ENCODE data around the gene RNF20.
"Not testable (repeated sequence)": the region's sequence is repeated elsewhere in the genome, so short reads cannot be mapped to it uniquely, and the experiment has no call there.

The RNF20 gene

DNA sequence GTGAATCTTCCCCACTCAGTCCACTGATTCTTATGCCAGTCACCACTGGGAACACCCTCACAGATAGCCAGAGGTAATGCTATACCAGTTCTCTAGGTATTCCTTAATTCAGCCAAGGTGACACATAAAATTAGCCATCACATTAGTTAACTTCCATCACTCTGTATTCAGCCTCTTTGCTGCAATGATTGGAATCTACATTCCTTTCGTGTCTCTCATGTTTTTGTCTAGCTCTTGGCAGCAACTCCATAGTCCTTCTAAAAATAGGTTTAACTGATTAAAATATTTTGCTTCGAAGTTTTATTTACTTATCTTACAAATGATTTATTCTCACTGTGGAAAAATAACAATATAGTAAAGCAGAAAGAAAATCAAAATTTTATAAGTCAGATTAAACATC lies 19.6 kb upstream of the RNF20 start:
- peak; percentile 90 for ATAC-seq
- TF ChIP-seq ISL1 (CRISPR knock-in tag; IDR thresholded peaks at IDR 0.05): peak; percentile 92
- TF ChIP-seq OSR1 (CRISPR knock-in tag; IDR thresholded peaks at IDR 0.05): no peak

DNA sequence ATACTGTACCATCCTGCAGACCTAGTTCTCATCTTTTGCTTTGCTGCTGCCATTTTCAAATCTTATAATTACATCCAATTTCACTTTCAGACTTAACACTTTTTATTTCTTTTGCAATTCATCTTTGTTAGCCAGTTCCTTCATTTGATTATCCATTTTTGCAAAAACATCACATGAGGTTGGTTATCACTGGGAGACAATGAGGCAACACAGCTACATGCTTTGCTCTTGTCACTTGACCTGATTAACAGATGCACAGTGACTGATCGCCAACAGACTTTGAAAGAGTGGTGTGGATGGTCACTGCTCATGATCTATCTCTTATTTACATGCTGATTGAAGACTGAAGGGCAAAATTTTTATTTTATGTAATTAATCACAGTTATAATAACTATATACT lies 17.0 kb upstream of the RNF20 start:
- no peak for TF ChIP-seq RARB (CRISPR knock-in tag; IDR thresholded peaks at IDR 0.05)
- 0 out of 2 replicates have a peak, but pooled peaks have one; percentile 20 for TF ChIP-seq ISL1 (CRISPR knock-in tag; IDR thresholded peaks at IDR 0.05)
- ATAC-seq: no peak

DNA sequence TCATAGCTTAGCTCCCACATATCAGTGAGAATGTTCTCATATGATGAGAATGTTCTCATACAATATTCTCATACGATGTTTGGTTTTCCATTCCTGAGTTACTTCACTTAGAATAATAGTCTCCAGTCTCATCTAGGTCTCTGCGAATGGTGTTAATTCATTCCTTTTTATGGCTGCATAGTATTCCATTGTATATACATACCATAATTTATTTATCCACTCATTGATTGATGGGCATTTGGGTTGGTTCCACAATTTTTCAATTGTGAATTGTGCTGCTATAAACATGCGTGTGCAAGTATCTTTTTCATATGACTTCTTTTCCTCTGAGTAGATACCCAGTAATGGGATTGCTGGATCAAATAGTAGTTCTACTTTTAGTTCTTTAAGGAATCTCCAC lies 15.2 kb upstream of the RNF20 start:
- peak; percentile 93 for TF ChIP-seq ZNF8 (CRISPR knock-in tag; IDR thresholded peaks at IDR 0.05)

DNA sequence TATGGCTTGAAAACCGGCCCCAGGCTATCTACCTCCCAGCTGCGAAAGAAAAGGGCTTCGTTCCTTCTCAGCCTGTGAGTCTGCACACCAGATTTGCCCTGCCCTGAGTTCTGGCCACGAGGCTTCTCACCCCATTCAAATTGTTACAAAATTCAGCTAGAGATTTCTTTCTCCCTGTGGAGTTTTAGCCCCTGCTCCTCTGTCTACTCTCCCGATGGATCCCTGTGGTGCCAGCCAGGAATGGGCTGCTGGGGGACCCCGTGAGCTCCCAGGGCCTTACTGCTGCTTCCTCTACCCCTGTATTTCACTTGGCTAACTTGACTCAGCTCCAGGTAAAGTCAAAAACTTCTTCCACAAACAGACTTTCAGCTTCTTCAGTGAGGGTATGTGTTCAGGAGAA lies 9.3 kb upstream of the RNF20 start:
- no peak for ATAC-seq
- TF ChIP-seq TOX (CRISPR knock-in tag; IDR thresholded peaks at IDR 0.05; ENCODE audit: borderline replicate concordance): no peak
- no peak for TF ChIP-seq ZNF70 (CRISPR knock-in tag; IDR thresholded peaks at IDR 0.05)
- no peak for TF ChIP-seq ZNF8 (CRISPR knock-in tag; IDR thresholded peaks at IDR 0.05)
- no peak for TF ChIP-seq ZFP30 (CRISPR knock-in tag; IDR thresholded peaks at IDR 0.05)
- TF ChIP-seq, protein P1, sequence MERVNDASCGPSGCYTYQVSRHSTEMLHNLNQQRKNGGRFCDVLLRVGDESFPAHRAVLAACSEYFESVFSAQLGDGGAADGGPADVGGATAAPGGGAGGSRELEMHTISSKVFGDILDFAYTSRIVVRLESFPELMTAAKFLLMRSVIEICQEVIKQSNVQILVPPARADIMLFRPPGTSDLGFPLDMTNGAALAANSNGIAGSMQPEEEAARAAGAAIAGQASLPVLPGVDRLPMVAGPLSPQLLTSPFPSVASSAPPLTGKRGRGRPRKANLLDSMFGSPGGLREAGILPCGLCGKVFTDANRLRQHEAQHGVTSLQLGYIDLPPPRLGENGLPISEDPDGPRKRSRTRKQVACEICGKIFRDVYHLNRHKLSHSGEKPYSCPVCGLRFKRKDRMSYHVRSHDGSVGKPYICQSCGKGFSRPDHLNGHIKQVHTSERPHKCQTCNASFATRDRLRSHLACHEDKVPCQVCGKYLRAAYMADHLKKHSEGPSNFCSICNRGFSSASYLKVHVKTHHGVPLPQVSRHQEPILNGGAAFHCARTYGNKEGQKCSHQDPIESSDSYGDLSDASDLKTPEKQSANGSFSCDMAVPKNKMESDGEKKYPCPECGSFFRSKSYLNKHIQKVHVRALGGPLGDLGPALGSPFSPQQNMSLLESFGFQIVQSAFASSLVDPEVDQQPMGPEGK (CRISPR knock-in tag; IDR thresholded peaks at IDR 0.05; ENCODE audit: borderline replicate concordance): no peak
- TF ChIP-seq ZC3H10 (CRISPR knock-in tag; IDR thresholded peaks at IDR 0.05): no peak
- no peak for TF ChIP-seq ZFP3 (CRISPR knock-in tag; IDR thresholded peaks at IDR 0.05)
- TF ChIP-seq PPARA (CRISPR knock-in tag; IDR thresholded peaks at IDR 0.05; ENCODE audit: borderline replicate concordance): no peak
- no peak for TF ChIP-seq CSDC2 (CRISPR knock-in tag; IDR thresholded peaks at IDR 0.05)
- TF ChIP-seq OSR1 (CRISPR knock-in tag; IDR thresholded peaks at IDR 0.05): no peak
- no peak for TF ChIP-seq GLIS3 (CRISPR knock-in tag; IDR thresholded peaks at IDR 0.05)
- TF ChIP-seq BACH2 (CRISPR knock-in tag; IDR thresholded peaks at IDR 0.05; ENCODE audit: borderline replicate concordance): no peak

More for the DNA sequence above, 15.2 kb upstream of the RNF20 start:
- ATAC-seq: not testable (repeated sequence)

DNA sequence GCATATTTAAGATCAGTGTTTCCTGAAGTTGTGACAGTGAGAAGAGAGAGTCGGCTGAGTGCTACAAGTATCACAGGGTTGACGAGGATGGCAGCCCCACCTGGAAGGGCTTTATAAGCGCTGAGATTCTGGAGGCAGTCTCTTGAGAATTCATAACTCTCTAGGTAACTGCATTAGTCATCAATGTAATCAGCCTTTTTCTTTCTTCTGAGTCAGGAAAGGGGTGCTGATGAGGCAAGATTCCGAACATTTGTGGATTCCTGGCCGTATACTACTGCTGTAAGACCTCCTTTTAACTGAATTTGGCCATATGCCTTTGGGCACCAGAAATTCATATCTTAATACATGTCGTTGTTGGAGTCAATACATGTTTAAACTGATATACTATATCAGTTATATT lies 6.6 kb upstream of the RNF20 start:
- no peak for ATAC-seq
- TF ChIP-seq ISL1 (CRISPR knock-in tag; IDR thresholded peaks at IDR 0.05): no peak
- TF ChIP-seq PPARA (CRISPR knock-in tag; IDR thresholded peaks at IDR 0.05; ENCODE audit: borderline replicate concordance): no peak
- TF ChIP-seq, protein P2, sequence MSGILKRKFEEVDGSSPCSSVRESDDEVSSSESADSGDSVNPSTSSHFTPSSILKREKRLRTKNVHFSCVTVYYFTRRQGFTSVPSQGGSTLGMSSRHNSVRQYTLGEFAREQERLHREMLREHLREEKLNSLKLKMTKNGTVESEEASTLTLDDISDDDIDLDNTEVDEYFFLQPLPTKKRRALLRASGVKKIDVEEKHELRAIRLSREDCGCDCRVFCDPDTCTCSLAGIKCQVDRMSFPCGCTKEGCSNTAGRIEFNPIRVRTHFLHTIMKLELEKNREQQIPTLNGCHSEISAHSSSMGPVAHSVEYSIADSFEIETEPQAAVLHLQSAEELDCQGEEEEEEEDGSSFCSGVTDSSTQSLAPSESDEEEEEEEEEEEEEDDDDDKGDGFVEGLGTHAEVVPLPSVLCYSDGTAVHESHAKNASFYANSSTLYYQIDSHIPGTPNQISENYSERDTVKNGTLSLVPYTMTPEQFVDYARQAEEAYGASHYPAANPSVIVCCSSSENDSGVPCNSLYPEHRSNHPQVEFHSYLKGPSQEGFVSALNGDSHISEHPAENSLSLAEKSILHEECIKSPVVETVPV (CRISPR knock-in tag; IDR thresholded peaks at IDR 0.05): no peak
- no peak for TF ChIP-seq TOX (CRISPR knock-in tag; IDR thresholded peaks at IDR 0.05; ENCODE audit: borderline replicate concordance)
- no peak for TF ChIP-seq ZNF565 (CRISPR knock-in tag; conservative IDR thresholded peaks at IDR 0.05; ENCODE audit: low read depth)

DNA sequence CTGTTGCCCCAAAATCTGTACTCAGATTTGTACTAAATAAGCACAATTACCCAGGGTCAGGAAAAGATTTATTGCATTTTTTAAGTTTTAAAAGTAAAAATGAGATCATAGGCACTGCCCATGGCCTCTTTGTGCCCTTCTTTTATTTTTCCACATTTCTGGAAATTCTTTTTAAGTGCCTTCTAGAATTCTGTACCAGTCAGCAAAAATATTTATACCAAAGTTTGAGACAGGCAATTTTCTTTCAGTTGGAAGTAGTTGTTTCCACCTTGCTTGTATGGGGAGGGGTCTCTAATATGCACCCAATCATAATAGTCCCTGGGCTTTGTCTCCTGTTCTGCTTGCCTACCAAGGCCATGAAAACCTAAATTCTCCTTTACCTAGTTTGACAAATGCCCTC lies 5.6 kb upstream of the RNF20 start:
- ATAC-seq: no peak
- TF ChIP-seq SNAI2 (CRISPR knock-in tag; IDR thresholded peaks at IDR 0.05): no peak
- TF ChIP-seq, protein P2 (CRISPR knock-in tag; IDR thresholded peaks at IDR 0.05): no peak
- no peak for TF ChIP-seq PPARA (CRISPR knock-in tag; IDR thresholded peaks at IDR 0.05; ENCODE audit: borderline replicate concordance)
- TF ChIP-seq, protein P3, sequence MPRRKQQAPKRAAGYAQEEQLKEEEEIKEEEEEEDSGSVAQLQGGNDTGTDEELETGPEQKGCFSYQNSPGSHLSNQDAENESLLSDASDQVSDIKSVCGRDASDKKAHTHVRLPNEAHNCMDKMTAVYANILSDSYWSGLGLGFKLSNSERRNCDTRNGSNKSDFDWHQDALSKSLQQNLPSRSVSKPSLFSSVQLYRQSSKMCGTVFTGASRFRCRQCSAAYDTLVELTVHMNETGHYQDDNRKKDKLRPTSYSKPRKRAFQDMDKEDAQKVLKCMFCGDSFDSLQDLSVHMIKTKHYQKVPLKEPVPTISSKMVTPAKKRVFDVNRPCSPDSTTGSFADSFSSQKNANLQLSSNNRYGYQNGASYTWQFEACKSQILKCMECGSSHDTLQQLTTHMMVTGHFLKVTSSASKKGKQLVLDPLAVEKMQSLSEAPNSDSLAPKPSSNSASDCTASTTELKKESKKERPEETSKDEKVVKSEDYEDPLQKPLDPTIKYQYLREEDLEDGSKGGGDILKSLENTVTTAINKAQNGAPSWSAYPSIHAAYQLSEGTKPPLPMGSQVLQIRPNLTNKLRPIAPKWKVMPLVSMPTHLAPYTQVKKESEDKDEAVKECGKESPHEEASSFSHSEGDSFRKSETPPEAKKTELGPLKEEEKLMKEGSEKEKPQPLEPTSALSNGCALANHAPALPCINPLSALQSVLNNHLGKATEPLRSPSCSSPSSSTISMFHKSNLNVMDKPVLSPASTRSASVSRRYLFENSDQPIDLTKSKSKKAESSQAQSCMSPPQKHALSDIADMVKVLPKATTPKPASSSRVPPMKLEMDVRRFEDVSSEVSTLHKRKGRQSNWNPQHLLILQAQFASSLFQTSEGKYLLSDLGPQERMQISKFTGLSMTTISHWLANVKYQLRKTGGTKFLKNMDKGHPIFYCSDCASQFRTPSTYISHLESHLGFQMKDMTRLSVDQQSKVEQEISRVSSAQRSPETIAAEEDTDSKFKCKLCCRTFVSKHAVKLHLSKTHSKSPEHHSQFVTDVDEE (CRISPR knock-in tag; IDR thresholded peaks at IDR 0.05): no peak
